SU-DHL-6 (cell line): ENCODE results near the gene TMEM198.

Experiments
- H2AFZ ChIP-seq: fragments of 200-600 bp; sonication (generic); 2 replicates; pipeline ENCODE4 v1.6.1; 2014; ENCODE audit warnings: low read depth, mild to moderate bottlenecking, moderate library complexity, mixed read lengths, antibody characterized with exemption, low read length; ENCODE audit not compliant: severe bottlenecking
- H3F3A ChIP-seq: fragments of 200-600 bp; shearing (Covaris generic); 2 replicates; pipeline ENCODE4 v1.6.0; 2016; ENCODE audit warnings: antibody characterized with exemption, mild to moderate bottlenecking; ENCODE audit not compliant: insufficient read depth
- H3K27ac ChIP-seq: fragments of 200-600 bp; sonication (generic); 2 replicates; pipeline ENCODE4 v1.5.1; 2016; ENCODE audit warnings: low read depth, mild to moderate bottlenecking, low read length, moderate library complexity, mixed read lengths
- H3K27me3 ChIP-seq: fragments of 200-600 bp; sonication (generic), shearing (Covaris generic); 2 replicates; pipeline ENCODE4 v1.6.0; 2014; ENCODE audit warnings: mild to moderate bottlenecking, low read length
- H3K36me3 ChIP-seq: fragments of 200-600 bp; sonication (generic); 2 replicates; pipeline ENCODE4 v1.6.1; 2014; ENCODE audit warnings: mild to moderate bottlenecking, low read length, mixed read lengths
- H3K4me2 ChIP-seq: fragments of 300-600, 200-600 bp; shearing (Covaris generic), sonication (generic); 2 replicates; pipeline ENCODE4 v1.6.0; 2014; ENCODE audit warnings: low read length, low read depth, mild to moderate bottlenecking; ENCODE audit not compliant: poor library complexity, severe bottlenecking
- H3K4me3 ChIP-seq: fragments of 200-600 bp; sonication (generic); 2 replicates; pipeline ENCODE4 v1.5.1; 2014; ENCODE audit warnings: antibody characterized with exemption, low read length, mild to moderate bottlenecking, mixed read lengths; ENCODE audit not compliant: insufficient read depth, poor library complexity, severe bottlenecking
- H3K79me2 ChIP-seq: fragments of 200-600 bp; sonication (generic); 2 replicates; pipeline ENCODE4 v1.6.1; 2014; ENCODE audit warnings: mild to moderate bottlenecking, low read length, moderate library complexity; ENCODE audit not compliant: insufficient read depth
- H3K9ac ChIP-seq: fragments of 200-600 bp; sonication (generic); 2 replicates; pipeline ENCODE4 v1.7.0; 2014; ENCODE audit warnings: mild to moderate bottlenecking, low read length
- H3K9me2 ChIP-seq: fragments of 200-600 bp; sonication (generic); replicated peaks from 2 replicates; pipeline ENCODE4 v1.6.1; 2014; ENCODE audit warnings: low read length; ENCODE audit not compliant: insufficient read depth
- H3K9me3 ChIP-seq: fragments of 200-600 bp; sonication (generic); 2 replicates; pipeline ENCODE4 v1.6.1; 2014; ENCODE audit warnings: low read length, mixed read lengths; ENCODE audit not compliant: insufficient read depth
- H4K20me1 ChIP-seq: fragments of 200-600 bp; sonication (generic); 2 replicates; pipeline ENCODE4 v1.6.1; 2014; ENCODE audit warnings: low read depth, mild to moderate bottlenecking, antibody characterized with exemption, low read length, moderate library complexity, mixed read lengths
- CTCF ChIP-seq: fragments of 200-600 bp; sonication (generic); IDR thresholded peaks from one replicate; pipeline ENCODE4 v1.5.1; 2017; ENCODE audit warnings: antibody characterized with exemption, mild to moderate bottlenecking, low read length, moderate library complexity; ENCODE audit not compliant: insufficient read depth, poor library complexity, severe bottlenecking
- EZH2phosphoT487 ChIP-seq: fragments of 200-600 bp; sonication (generic), shearing (Covaris generic); conservative IDR thresholded peaks from 2 replicates; pipeline ENCODE4 v1.6.1; 2018; ENCODE audit warnings: mild to moderate bottlenecking, antibody characterized with exemption, low read length, moderate library complexity, mixed read lengths

Gene TMEM198

GRCh38 chr2:219527472-219527871 is 16.4 kb upstream of the TMEM198 start:
- Histone ChIP-seq H3K4me3 (no peak overlapping the region), H3K27me3 (no peaks in the 10 kb centered on the region), H2AFZ (no peak overlapping the region), H3K27ac (no peak overlapping the region), H3K9ac (no peak overlapping the region), H3K4me2 (no peak overlapping the region), H3K79me2 (no peaks in the 10 kb centered on the region), H3K9me3 (no peaks in the 10 kb centered on the region), H3F3A (no peaks in the 10 kb centered on the region), H4K20me1 (no peaks in the 10 kb centered on the region), H3K36me3 (no peaks in the 10 kb centered on the region), H3K9me2 (no peaks in the 10 kb centered on the region)
- no peak for TF ChIP-seq EZH2phosphoT487
- TF ChIP-seq CTCF, result no peak

- H3K4me2 ChIP-seq, result no peak overlapping the region
- TF ChIP-seq CTCF, result peak; percentile 77
- no peak for TF ChIP-seq EZH2phosphoT487
- no peaks in the 10 kb centered on the region for H3K9me3 ChIP-seq
- no peaks in the 10 kb centered on the region for H3K79me2 ChIP-seq
- no peaks in the 10 kb centered on the region for H3K9me2 ChIP-seq
- H3K27me3 ChIP-seq, result no peaks in the 10 kb centered on the region
- H3K9ac ChIP-seq, result no peak overlapping the region
- no peak overlapping the region for H3K4me3 ChIP-seq
- H2AFZ ChIP-seq, result no peak overlapping the region
- H3K27ac ChIP-seq, result no peak overlapping the region
- H4K20me1 ChIP-seq, result no peaks in the 10 kb centered on the region
- no peaks in the 10 kb centered on the region for H3K36me3 ChIP-seq
- H3F3A ChIP-seq, result no peaks in the 10 kb centered on the region
Observed at GRCh38 chr2:219530048-219530963, 13.5 kb upstream of the TMEM198 start.

- no peak for TF ChIP-seq EZH2phosphoT487
- TF ChIP-seq CTCF, result no peak
- Histone ChIP-seq H2AFZ (no peak overlapping the region), H3K79me2 (no peaks in the 10 kb centered on the region), H4K20me1 (no peaks in the 10 kb centered on the region), H3K27ac (no peak overlapping the region), H3K4me3 (no peak overlapping the region), H3F3A (no peaks in the 10 kb centered on the region), H3K4me2 (no peak overlapping the region), H3K36me3 (no peaks in the 10 kb centered on the region), H3K9ac (no peak overlapping the region), H3K9me3 (no peaks in the 10 kb centered on the region), H3K27me3 (no peaks in the 10 kb centered on the region), H3K9me2 (no peaks in the 10 kb centered on the region)
Observed at GRCh38 chr2:219531639-219532377, 12.0 kb upstream of the TMEM198 start.
